Suprapubic skin (tissue), 4 donors: ENCODE measurements around the gene TAS1R2. TPM values are rescaled to one million over a fixed set of nuclear protein-coding genes. Genes with fewer than 3 reads are reported as not detected.

Source experiments
- DNase-seq, 2 donors: peaks; one replicate each; pipeline ENCODE4 v3.0.0-alpha.2; 2019; ENCODE audit warnings: low spot score in 2 of 2
- H3K27ac ChIP-seq: fragments of 200-600 bp; sonication (generic); one replicate; pipeline ENCODE4 v1.5.1; 2019
- H3K27me3 ChIP-seq: fragments of 200-600 bp; sonication (generic); one replicate; pipeline ENCODE4 v1.5.1; 2019
- H3K36me3 ChIP-seq: fragments of 200-600 bp; sonication (generic); one replicate; pipeline ENCODE4 v1.5.1; 2019
- H3K4me1 ChIP-seq: fragments of 200-600 bp; sonication (generic); one replicate; pipeline ENCODE4 v1.5.1; 2019
- H3K4me3 ChIP-seq: fragments of 200-600 bp; sonication (generic); one replicate; pipeline ENCODE4 v1.5.1; 2019; ENCODE audit warnings: mild to moderate bottlenecking
- H3K9me3 ChIP-seq: fragments of 200-600 bp; sonication (generic); one replicate; pipeline ENCODE4 v1.5.1; 2019
- EP300 ChIP-seq: sonication (generic); formaldehyde crosslinking; IDR thresholded peaks from one replicate; pipeline ENCODE4 v1.6.1; 2017; ENCODE audit warnings: antibody characterized with exemption
- POLR2A ChIP-seq, 2 donors: fragments of 450-650 bp; IDR thresholded peaks; one replicate each; pipeline ENCODE4 v1.6.1; 2017; ENCODE audit warnings: antibody characterized with exemption in 2 of 2, mild to moderate bottlenecking in 2 of 2, moderate library complexity in 2 of 2
- POLR2AphosphoS5 ChIP-seq, 3 donors: sonication (generic); formaldehyde crosslinking; IDR thresholded peaks; one replicate each; pipeline ENCODE4 v1.6.1; 2017; ENCODE audit warnings: antibody characterized with exemption in 3 of 3
- WGBS: methylation state at CpG from one replicate; pipeline ENCODE4 v1.1.5; 2018; 5-methylcytosine and 5-hydroxymethylcytosine counted together
- total RNA-seq, 4 donors: library from RNA; depleted of rRNA; stranded (reverse); fragments of >200 nt; gene quantifications; one replicate each; pipeline ENCODE4 v1.1.0, GENCODE V29; 2016
- TF ChIP-seq, protein P1 (sequence below), 2 donors: fragments of 200-600 bp in 1 of 2; fragments of 450-650 bp in 1 of 2; sonication (generic) in 1 of 2; IDR thresholded peaks; one replicate each; pipeline ENCODE4 v1.5.1; 2016 to 2019; ENCODE audit warnings: antibody characterized with exemption in 2 of 2, mild to moderate bottlenecking in 1 of 2, moderate library complexity in 1 of 2

The TAS1R2 gene
- total RNA-seq, 4 donors from 2014 or later, result 0.38 to 1.3 (median 1.2) TPM; not detected in 1

DNA sequence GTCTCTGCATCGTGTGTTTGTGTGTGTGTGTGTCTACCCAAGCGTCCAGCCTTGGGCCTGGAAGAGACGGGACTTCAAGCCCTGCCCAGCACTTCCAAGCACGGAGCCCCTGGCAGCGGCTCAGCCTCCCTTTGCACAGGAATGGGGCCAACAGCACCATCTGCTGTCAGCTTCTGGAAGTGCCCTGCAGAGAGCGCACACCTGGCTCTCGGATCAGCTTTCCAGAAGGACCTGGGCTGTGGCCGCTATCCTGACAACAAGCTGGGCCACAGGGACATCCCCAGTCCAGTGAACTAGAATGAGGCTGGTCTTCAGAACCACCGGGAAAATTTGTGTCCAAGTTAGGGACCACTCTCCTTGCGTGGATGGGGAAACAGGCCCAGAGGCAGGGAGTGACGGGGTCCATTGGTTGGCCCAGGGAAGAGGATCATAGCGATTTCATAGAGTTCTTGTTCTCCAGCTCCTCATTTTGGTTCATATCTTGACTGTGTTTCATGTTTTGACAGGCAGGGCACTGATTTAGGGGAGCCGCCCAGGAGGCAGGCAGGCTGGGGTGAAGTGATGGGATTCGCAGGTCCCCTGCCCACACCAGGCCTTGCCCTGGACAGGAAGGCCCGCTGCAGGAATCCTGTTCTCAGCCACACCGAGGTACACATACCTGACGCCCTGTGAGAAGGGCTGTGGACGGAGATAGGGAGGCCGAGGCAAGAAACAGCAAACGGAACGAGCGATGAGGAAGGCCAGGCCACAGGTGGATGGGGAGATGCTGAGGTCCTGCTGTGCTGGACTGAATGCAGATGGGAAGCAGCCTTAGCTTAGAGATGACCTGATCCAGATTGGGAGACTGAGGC, 38.4 kb downstream of the TAS1R2 start:
- Histone ChIP-seq H3K4me1 (no peaks in the 10 kb centered on the region), H3K27ac (no peak overlapping the region), H3K36me3 (no peaks in the 10 kb centered on the region), H3K27me3 (peaks cover 51% of the 10 kb centered on the region), H3K9me3 (no peaks in the 10 kb centered on the region), H3K4me3 (no peak overlapping the region)
- WGBS, result 79% methylated on average over 14 of the region's 22 CpGs
- no peak for TF ChIP-seq POLR2A (IDR thresholded peaks at IDR 0.05)
- TF ChIP-seq, protein P1, sequence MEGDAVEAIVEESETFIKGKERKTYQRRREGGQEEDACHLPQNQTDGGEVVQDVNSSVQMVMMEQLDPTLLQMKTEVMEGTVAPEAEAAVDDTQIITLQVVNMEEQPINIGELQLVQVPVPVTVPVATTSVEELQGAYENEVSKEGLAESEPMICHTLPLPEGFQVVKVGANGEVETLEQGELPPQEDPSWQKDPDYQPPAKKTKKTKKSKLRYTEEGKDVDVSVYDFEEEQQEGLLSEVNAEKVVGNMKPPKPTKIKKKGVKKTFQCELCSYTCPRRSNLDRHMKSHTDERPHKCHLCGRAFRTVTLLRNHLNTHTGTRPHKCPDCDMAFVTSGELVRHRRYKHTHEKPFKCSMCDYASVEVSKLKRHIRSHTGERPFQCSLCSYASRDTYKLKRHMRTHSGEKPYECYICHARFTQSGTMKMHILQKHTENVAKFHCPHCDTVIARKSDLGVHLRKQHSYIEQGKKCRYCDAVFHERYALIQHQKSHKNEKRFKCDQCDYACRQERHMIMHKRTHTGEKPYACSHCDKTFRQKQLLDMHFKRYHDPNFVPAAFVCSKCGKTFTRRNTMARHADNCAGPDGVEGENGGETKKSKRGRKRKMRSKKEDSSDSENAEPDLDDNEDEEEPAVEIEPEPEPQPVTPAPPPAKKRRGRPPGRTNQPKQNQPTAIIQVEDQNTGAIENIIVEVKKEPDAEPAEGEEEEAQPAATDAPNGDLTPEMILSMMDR (IDR thresholded peaks at IDR 0.05), result peak; percentile 67 to 86
- DNase-seq, result no peak

DNA sequence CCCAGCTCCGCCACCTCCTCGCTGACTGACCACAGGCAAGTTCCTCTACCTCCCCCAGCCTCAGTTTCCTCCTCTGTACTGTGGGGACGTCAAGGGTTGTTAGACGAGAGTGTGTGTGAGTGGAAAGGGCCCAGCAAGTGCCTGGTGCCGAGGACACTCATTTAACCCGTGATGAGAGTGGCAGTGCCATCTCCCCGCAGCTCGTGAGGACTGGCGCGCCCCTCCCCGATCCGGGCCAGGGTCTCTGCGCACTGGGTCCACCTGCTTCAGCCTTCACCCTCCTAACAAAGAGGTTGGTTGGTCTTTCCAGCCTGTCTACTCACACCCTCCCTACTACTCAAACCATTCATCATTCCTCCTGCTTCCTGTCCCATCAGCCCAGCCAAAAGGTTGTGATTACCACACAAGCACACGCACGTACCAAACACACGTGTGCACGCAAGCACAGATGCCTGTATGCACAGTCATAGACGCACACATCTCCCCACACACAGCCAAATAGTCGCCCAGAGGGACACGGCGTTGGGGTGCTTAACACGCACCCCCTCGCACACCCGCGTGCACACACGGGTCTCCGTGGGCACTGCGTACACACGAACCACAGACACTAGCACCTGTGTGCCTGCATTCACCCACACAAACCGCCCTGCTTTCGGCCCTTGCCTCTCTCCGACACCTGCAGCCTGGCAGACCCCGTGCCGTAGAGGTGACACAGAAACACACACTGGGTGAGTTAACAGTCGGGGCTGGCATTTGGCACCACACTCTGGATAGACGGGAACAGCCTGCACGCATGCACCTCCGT, 39.3 kb downstream of the TAS1R2 start:
- Histone ChIP-seq H3K27me3 (peaks cover 58% of the 10 kb centered on the region), H3K36me3 (no peaks in the 10 kb centered on the region)
- TF ChIP-seq POLR2A (IDR thresholded peaks at IDR 0.05) (no peak), POLR2AphosphoS5 (IDR thresholded peaks at IDR 0.05) (no peak), EP300 (no peak)

GRCh38 chr1:18819203-18819602, 40.3 kb downstream of the TAS1R2 start:
- 25% methylated on average over 12 of the region's 12 CpGs for WGBS
- DNase-seq, result no peak
- TF ChIP-seq, protein P1 (IDR thresholded peaks at IDR 0.05), result no peak
- TF ChIP-seq EP300 (no peak), POLR2A (IDR thresholded peaks at IDR 0.05) (no peak), POLR2AphosphoS5 (IDR thresholded peaks at IDR 0.05) (no peak)

More for the DNA sequence above, 39.3 kb downstream of the TAS1R2 start:
- no peak for DNase-seq
- H3K4me3 ChIP-seq, result no peak overlapping the region
- no peak overlapping the region for H3K27ac ChIP-seq
- H3K9me3 ChIP-seq, result no peaks in the 10 kb centered on the region
- H3K4me1 ChIP-seq, result no peaks in the 10 kb centered on the region
- 54% methylated on average over 37 of the region's 38 CpGs for WGBS

GRCh38 chr1:18817795-18818435, 41.5 kb downstream of the TAS1R2 start:
- Histone ChIP-seq H3K9me3 (no peaks in the 10 kb centered on the region), H3K27ac (no peak overlapping the region), H3K4me1 (no peaks in the 10 kb centered on the region), H3K27me3 (peaks cover 68% of the 10 kb centered on the region), H3K4me3 (no peak overlapping the region), H3K36me3 (no peaks in the 10 kb centered on the region)
- 44% methylated on average over 12 of the region's 22 CpGs for WGBS
- TF ChIP-seq POLR2AphosphoS5 (IDR thresholded peaks at IDR 0.05), result no peak
- TF ChIP-seq, protein P1 (IDR thresholded peaks at IDR 0.05), result no peak
- no peak for TF ChIP-seq EP300
- TF ChIP-seq POLR2A (IDR thresholded peaks at IDR 0.05), result no peak
- no peak for DNase-seq

More at GRCh38 chr1:18819203-18819602, 40.3 kb downstream of the TAS1R2 start:
- Histone ChIP-seq H3K9me3 (no peaks in the 10 kb centered on the region), H3K36me3 (no peaks in the 10 kb centered on the region), H3K27me3 (peaks cover 67% of the 10 kb centered on the region), H3K27ac (no peak overlapping the region), H3K4me3 (no peak overlapping the region), H3K4me1 (no peaks in the 10 kb centered on the region)

DNA sequence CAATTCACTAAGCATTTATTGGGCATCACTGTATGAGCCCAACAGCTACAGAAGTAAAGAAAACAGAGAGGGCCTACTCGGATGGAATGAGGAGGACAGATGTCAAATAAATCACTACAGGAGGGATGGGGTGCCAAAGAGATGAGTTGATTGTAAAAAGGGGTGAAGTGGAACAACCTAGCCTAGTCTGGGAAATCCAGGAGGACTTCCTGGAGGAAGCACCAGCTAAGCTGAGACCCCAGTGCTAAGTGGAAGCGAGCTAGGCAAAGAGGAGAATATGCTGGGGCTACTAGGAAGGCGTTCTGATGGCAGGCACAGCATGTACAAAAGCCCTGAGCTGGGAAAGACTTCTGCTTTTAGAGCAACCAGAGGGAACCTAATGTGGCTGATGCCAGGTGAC, 42.1 kb downstream of the TAS1R2 start:
- Histone ChIP-seq H3K36me3 (no peaks in the 10 kb centered on the region), H3K27me3 (peaks cover 68% of the 10 kb centered on the region), H3K27ac (no peak overlapping the region), H3K4me3 (no peak overlapping the region), H3K4me1 (no peaks in the 10 kb centered on the region), H3K9me3 (no peaks in the 10 kb centered on the region)
- 71% methylated on average over 3 of the region's 3 CpGs for WGBS
- TF ChIP-seq, protein P1 (IDR thresholded peaks at IDR 0.05), result no peak
- TF ChIP-seq POLR2AphosphoS5 (IDR thresholded peaks at IDR 0.05), result no peak
- no peak for TF ChIP-seq POLR2A (IDR thresholded peaks at IDR 0.05)
- no peak for TF ChIP-seq EP300
- DNase-seq, result no peak
